HG03060 (cell line): ENCODE measurements around the gene IGFL4.
"Not testable (repeated sequence)": the region's sequence is repeated elsewhere in the genome, so short reads cannot be mapped to it uniquely, and the experiment has no call there.

ENCODE experiments used
- ATAC-seq: cut with Tn5 transposase; IDR thresholded peaks from one replicate; pipeline ENCODE4 v1.9.1; 2021; ENCODE audit warnings: low read depth, moderate number of reproducible peaks; ENCODE audit not compliant: unreplicated experiment

IGFL4 gene

DNA sequence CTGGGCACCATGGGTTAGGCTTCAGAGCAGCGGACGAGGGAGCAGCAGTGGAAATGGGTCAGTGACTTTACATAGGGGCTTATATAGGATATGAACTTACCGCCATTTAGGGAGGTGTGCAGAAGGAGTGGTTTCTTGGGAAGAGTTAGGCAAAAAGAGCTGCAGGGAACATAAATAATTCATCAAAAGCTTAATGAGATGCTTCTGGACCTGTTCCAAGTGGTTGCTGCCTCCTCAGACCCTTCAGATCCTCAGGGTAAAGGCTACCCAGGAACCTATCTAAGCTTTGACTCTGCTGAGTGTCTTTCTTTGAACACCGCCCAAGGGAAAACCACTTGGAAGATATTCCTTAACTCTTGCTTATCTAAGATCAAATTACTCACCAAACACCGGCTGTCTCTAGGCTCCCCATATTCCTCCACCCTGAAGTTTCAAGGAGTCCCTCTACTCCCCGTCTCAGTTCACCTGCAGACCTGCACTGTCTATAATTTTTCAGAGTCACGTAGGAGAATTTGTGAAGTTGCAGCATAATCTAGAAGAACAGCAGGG lies at the start of gene IGFL4:
Gene IGFL4, minus strand, starts transcription at position 51 of the 549 bp plus-strand sequence. Its CDS starts 40 bp downstream, at position 11.
- ATAC-seq: no peak

DNA sequence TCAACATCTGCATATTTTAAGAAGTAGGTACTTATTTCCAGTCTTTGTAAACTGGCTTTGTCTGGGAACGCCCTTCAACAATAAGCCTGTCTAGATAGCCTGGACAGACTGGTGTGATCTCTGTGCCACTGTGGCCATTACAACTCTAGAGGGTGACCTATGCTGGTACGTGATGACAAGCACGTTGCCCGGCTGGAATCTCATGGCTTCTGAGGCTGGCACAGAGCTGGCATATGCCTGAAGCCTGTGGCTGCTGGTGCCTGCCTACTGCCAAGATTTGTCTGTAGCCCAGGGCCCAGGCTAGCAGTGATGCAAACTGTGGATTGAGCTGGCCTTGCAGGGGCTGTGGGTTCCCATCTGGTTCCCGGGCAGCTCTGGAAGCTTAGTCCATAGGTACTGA lies 49.6 kb upstream of the IGFL4 start:
- ATAC-seq: no peak

DNA sequence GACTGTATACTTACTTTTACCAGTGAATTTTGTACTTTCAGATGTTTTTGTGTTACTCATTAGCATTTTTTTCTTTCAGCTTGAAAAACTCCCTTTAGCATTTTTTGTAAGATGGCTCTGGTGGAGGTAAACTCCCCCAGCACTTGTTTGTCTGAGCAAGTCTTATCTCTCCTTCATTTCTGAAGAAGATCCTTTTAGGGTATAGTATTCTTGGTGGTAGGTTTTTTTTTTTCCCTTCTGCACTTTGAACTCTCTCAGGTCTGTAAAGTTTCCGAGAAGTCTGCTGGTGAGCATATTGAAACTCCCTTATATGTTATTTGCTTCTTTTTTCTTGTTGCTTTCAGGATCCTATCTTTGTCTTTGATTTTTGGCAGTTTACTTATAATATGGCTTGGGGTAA lies 48.6 kb upstream of the IGFL4 start:
- ATAC-seq: no peak

DNA sequence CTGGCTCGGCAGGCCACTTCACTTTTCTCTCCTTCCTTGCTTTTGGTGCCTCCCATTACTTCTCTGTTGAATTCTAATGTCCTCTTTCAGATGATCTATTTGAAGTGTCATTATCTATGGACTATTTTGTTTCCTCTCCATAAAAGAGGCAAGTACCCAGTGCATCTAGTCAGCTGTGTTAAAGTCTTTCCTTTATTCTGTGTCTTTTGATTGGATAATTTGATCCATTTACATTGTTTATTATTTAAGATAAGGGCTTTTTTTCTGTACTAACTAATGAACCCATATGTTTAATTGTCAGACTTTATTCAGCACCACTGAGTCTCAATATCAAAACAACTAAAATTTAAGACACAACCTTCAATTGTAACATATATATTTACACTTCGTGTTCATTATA lies 47.3 kb upstream of the IGFL4 start:
- no peak for ATAC-seq

DNA sequence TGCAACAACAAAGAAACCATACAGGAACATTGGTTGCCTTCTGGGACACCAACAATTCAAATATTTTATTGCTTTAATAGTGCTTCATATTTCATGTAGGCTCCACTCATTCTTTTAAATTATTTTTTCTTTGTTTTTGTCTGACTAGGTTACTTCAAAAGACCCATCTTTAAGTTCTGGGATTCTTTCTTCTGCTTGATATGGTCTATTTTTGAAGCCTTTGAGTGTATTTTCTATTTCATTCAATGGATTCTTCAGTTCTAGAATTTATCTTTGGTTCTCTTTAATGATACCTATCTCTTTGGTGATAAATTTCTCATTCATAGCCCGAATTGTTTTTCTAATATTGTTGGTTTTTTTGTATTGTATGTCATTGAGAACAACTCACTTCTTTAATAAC lies 45.1 kb upstream of the IGFL4 start:
- ATAC-seq: no peak

DNA sequence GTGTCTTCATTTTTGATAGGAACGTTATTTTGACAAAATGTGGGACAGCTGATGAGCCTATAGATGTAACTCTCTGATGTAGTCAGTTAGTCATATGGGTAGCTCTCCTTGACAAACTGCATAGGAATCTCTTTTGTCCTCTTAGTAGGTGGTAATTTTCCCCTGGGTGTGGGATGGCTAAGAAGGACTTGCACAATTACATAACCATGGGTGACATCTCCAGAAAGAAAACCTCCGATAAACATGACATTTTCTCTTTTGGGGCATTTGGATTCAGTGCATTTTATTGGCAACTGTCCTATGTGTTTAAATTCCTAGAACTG lies 41.9 kb upstream of the IGFL4 start:
- ATAC-seq: no peak

DNA sequence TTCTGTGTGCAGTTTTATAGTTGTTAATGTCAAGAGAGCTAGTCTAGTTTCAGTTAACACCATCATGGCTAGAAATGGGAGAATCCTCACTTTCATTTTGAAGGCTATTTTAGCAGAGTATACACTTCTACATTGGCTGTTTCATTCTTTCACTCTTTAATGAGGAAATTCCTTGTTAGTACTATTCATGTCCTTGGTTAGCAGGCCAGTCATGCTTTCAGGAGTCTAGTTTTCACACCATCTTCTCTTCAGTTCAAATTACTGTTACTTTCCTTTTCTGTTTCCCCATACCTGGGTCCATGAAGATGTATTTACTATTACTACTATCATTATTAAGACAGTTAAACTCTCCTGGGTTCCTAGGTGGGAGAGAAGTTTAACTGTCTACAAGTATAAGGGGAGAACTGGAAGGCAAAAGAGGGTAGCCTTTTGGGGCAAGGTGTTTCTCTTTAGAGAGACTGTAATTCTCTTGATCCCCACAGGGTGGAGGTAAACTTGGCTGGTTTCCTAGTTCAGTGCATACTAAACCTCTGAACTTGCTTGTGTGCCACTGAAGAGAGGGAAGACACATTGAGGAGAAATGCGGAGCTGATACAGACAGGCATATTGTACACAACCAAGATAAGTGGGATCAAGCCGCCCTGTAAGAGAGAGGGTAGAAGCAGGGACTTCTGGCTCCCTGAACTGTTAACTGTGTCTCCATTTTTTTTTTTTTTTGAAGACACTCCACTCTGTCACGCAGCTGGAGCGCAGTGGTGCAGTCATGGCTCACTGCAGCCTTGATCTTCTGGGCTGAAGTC lies 41.3 kb upstream of the IGFL4 start:
- no peak for ATAC-seq

DNA sequence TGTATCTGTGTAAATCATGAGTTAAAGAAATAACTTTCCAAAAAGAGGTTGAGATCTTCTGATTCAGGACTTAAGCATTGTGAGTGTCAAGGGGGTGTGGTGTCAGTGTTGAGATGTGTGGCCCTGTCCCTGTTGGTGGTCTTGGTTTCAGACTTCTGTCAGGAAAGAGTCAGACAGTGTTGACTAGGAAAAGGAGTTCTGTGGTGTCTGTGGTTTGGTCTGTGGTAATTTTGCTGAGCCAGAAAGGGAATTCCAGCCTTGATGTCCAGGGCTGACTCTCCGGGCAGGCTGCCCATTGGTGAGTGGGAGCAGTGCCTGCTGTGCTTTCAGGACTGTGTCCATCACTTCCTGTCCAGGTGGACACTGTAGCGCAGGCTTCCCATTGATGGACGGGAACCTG lies 39.8 kb upstream of the IGFL4 start:
- ATAC-seq: no peak

DNA sequence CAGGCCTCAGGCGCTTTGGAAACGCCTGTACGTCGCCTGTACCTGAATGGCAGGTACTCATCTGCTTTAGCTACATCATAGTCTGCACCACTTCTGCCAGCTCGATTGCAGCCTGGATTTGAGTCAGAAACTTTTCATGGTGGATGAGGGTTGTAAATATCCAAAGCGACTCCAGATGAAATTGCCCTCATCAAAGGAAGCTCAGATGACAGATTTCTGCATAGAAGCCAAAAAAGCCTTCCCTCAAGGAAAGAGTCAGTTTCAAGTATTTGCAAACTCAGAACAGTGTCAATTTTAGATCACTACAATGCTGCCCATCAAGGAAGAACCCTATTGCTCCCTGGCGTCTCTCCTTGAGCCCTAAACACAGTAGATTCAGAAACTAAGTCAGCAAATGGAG lies 38.8 kb upstream of the IGFL4 start:
- no peak for ATAC-seq

DNA sequence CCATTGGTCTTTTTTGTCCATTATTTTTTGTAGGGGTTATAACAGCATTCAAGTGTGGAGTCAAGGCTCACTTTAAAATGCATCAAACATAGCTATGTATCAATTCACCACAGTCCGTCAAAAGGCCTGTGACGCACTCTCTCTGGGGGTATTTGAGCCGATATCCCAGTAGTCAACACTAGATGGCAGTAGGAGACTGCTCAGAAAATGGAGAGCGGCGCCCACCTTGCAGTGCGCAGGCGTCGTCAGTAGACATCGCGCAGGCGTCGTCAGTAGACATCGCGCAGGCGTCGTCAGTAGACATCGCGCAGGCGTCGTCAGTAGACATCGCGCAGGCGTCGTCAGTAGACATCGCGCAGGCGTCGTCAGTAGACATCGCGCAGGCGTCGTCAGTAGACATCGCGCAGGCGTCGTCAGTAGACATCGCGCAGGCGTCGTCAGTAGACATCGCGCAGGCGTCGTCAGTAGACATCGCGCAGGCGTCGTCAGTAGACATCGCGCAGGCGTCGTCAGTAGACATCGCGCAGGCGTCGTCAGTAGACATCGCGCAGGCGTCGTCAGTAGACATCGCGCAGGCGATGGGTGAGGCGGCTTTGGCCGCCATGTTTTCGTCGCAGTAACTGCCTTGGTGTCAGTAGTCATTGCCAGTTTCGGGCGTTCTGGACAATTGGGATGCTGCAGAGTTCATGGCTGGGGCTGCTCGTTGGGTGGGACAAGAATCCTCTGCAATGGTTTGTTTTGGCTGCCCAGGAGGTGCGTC lies 38.0 kb upstream of the IGFL4 start:
- ATAC-seq: not testable (repeated sequence)

DNA sequence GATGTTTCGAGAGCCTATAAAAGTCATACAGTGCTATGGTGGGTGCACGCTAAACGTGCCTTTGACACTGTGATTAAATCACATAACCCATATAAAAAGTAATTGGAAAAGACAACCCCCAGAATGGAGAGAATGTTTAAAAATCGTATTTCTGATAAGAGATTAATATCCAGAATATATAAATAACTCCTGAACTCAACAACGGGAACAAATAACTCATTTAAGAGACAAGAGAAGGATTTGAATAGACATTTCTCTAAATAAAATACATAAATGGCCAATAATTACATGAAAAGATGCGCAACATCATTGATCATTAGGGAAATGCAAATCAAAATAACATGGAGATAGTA lies 37.0 kb upstream of the IGFL4 start:
- ATAC-seq: no peak

DNA sequence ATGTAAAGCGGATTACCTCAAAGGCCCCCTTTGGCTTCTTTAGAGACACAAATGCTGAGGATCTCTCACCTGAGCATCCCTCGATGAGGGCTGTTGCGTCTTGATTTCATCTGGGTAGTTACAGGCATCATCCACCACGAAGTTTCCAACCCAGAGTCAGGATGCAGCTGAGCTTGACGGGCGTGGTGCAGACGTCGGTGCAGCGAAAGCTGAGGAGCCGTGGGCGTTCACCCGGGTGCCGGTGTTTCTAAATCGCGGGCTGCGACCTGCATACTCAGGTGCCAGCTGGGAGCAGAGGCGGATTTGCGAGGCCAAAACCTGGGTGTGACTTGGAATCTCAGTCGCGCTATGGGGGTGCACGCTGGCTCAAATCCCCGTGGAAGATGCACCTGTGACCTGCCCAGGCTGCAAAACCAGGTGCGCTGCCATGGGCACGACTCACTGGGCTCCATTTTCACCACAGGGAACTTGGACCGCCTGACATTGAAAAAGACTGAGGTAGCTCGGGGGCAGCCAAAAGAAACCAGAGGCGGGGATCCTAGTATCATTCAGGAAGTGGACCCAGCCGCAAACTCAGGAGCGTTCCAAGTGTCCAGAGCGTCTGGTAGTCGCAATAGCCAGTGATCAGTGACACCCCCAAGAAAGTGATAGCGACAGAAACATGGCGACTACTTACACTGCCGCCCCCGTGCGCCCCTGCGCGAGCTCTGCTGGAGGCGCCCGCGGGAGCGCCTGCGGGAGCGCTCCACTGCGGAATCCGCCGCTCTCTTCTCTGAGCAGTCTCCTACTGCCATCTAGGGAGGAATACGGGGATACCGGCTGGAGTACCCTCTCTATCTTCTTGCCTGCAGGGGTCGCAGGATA lies 36.4 kb upstream of the IGFL4 start:
- no peak for ATAC-seq

DNA sequence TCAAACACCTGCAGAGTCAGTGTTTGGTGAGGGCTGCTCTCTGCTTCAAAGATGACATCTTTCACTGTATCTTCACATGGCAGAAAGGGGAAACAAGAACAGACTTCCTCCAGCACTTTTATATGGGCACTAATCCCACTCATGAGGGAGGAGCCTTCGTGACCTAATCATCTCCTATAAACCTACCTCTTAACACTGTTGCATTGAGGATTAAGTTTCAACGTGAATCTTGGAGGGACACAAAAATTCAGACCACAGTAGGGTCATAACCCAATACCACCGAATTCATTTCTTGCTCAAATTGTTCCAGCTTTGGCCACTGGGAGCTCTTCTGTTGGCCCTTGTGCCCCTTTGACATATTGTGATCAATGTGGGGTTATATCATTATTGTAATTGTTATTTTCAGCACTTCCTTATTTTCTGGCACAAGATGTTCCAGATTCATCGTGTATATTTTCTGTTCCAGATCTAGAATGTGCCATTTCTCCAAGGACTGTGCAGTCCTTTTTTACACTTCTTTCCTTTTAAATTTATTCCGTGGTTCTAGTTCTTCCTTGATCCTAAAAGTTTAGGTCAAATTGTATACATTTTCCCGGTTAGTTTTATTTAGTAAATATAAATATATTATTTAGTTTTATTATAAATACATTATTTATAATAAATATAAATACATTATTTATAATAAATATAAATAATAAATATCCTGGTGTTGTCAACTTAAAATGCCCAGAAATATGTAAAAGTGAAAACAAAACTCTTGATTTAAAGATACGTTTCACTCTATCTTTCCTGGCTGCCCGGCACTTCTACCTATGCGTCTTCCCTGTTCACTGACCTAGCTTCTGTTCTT lies 35.5 kb upstream of the IGFL4 start:
- ATAC-seq: no peak

DNA sequence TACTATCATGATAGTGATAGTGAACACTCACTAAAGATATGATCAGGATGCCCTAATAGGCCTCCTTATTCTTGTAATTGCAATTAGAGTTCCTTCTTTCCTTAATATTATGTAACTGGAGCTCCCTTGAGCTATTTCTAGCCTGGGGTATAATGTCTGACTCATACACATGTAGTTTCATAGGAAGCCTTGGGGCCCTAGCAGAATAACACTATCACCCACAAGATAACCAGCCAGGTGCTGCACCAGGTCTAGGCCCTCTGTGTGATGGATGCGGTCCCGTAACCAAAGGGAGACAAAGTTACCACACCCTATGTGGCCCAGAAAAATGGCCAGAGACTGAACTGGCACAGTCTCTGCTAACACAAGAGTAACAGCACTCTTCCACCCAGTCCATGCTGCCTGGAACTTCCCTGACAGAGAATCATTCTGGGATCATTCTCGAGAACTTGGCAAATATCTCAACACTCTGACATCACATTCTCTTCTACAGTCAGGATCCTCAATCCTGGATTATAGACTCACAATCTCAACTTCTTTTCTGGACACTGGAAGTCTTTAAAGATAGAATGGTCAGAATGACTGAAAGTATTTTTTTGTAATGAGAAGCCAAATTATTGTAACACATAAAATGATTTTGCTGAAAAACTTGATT lies 32.6 kb upstream of the IGFL4 start:
- ATAC-seq: no peak

DNA sequence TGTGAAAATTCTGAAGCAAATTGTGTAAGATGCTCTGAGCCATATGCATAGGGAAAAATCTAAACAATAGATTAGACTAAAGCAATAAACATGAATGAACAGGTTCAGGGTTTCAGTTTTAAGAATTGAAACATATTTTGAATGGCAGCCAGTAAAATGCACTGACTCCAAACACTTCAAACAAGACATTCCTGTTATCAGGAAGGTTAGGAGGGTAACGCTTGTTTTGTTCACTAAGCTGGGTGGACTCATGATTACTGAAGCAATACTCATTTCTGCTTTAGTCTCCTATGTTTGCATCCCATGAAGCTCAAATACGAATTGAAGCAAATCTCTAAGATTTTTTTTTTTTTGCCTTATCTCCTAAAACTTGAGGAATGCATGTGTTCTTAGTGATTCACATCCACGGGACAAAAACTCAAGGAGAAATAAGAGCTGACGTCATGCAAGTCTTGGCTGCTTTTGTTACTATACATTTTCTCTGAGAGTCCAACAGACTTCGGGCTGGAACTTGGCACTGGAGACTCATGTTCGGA lies 29.1 kb upstream of the IGFL4 start:
- ATAC-seq: no peak

DNA sequence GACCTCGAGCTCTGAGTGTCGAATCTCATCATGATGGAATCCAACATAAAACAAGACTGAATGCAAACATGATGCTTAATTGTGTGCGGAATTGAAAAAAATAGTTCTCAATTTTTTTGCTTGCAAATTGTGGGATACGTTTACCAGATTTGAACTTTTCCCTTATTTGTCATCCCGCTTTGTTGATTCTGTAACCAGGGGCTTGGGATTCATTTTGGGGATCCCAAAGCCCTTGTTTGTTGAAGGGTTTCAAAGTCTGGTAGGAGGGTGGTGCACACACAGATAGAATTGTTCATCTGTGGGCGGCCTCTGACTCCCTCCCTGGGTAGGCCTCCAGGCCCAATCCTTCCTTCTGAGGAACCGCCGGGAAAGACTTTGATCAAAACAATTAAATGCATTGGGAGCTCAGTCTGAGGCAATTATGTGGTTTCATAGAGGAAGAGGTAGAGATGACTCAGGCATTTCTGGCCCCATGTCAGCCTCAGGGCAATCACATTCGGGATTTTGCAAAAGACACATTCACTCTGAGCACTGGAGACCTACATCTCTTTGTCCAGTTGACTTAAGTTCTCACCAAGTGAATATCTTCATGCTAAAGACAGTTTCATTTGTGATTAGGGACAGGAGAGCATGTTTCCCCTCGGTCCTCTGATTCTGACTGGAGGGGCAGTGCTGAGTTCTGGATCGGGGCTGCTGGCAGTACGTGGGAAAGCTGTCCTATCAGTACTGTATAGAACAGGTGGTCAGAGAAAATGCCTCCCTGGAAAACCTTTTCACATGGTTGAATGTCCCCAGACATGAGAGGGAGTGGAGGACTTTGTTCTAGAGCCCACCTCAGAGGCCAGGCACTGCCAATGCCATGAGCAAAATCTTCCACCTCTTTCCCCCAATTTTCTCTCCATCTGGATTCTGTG lies 27.8 kb upstream of the IGFL4 start:
- ATAC-seq: no peak

DNA sequence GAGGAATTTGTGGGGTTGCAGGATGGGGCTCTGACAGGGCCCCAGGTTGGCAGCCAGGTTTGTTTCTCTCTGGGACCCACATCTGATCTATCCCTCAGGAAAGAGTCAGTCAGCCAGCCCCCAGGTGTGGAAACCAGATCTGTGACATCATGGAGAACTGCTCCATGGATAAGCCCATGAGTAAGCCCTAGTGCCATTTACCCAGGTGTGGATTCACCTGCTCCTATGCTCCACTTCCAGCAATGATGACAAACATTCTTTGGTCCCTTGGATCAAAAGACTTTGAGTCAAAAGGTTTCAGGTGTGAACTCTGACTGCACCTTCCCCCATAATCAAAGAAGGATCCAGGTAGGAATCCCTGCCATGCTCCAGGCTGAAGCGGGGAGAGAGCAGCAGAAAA lies 26.9 kb upstream of the IGFL4 start:
- ATAC-seq: no peak

DNA sequence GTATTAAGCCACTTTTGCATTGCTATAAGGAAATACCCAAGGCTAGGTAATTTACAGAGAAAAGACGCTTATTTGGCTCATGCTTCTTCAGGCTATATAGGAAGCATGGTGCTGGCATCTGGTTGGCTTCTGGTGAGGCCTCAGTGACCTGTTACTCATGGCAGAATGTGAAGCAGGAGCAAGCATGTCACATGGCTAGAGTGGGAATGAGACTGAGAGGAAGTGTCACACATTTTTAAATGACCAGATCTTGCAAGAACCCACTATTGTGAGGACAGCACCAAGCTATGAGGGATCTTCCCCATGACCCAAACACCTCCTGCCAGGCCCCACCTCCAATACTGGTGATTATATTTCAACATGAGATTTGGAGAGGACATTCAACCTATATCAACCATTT lies 25.7 kb upstream of the IGFL4 start:
- no peak for ATAC-seq
